Measurements from ENCODE around the gene PRDM16.

PRDM16 gene

GRCh38 chr1:3068564-3069431 is at the start of gene PRDM16:
PRDM16 (plus strand) TSS chr1:3069203; CDS start chr1:3069260, 57 bp downstream.
- Histone ChIP-seq H3K4me3 (peak within 1 kb of the TSS; percentile 77), H3K4me2 (peak within 1 kb of the TSS; percentile 97), H3K27me3 (peaks cover 99% of the 10 kb centered on the region), H4K20me1 (peaks cover 79% of the 10 kb centered on the region), H3K36me3 (no peaks in the 10 kb centered on the region), H3K9me3 (no peaks in the 10 kb centered on the region), H3K9ac (peak within 1 kb of the TSS; percentile 38; the same call in 1 of the 2 replicates), H3K4me1 (peaks cover 6% of the 10 kb centered on the region), H3K27ac (no peak within 1 kb of the TSS)
- TF ChIP-seq Cebpa-rat (IDR thresholded peaks at IDR 0.05), result no peak

GRCh38 chr1:3019516-3020051 is 49.4 kb upstream of the PRDM16 start:
- peaks cover 8% of the 10 kb centered on the region; the same call in 1 of the 2 replicates for H4K20me1 ChIP-seq
- no peak overlapping the region for H3K4me3 ChIP-seq
- no peak for TF ChIP-seq Cebpa-rat (IDR thresholded peaks at IDR 0.05)
- no peak overlapping the region for H3K9ac ChIP-seq
- H3K4me2 ChIP-seq, result no peak overlapping the region
- H3K27ac ChIP-seq, result no peak overlapping the region
- peaks cover 22% of the 10 kb centered on the region for H3K27me3 ChIP-seq
- no peaks in the 10 kb centered on the region for H3K4me1 ChIP-seq
- H3K36me3 ChIP-seq, result no peaks in the 10 kb centered on the region
- H3K9me3 ChIP-seq, result no peaks in the 10 kb centered on the region

- Histone ChIP-seq H3K4me2 (no peak overlapping the region), H3K27me3 (peaks cover 15% of the 10 kb centered on the region), H3K9me3 (no peaks in the 10 kb centered on the region), H3K4me1 (no peaks in the 10 kb centered on the region), H3K4me3 (no peak overlapping the region), H3K36me3 (no peaks in the 10 kb centered on the region), H3K9ac (no peak overlapping the region), H4K20me1 (peaks cover 1% of the 10 kb centered on the region; the same call in 1 of the 2 replicates), H3K27ac (no peak overlapping the region)
- no peak for TF ChIP-seq Cebpa-rat (IDR thresholded peaks at IDR 0.05)
Measured at GRCh38 chr1:3020263-3020909, 48.6 kb upstream of the PRDM16 start.

GRCh38 chr1:3021233-3021671 is 47.8 kb upstream of the PRDM16 start, which contains the start of gene ACTRT2:
ACTRT2 (plus strand) TSS chr1:3021467; CDS start chr1:3021687, 220 bp downstream.
- TF ChIP-seq Cebpa-rat (IDR thresholded peaks at IDR 0.05), result no peak
- Histone ChIP-seq H3K4me1 (no peaks in the 10 kb centered on the region), H3K4me2 (no peak within 1 kb of the TSS), H4K20me1 (no peaks in the 10 kb centered on the region; the same call in 1 of the 2 replicates), H3K4me3 (no peak within 1 kb of the TSS), H3K36me3 (no peaks in the 10 kb centered on the region), H3K9me3 (no peaks in the 10 kb centered on the region), H3K9ac (no peak within 1 kb of the TSS), H3K27me3 (0 out of 2 replicates have a peak, but pooled peaks cover 13% of the 10 kb centered on the region), H3K27ac (no peak within 1 kb of the TSS)

- no peaks in the 10 kb centered on the region for H3K9me3 ChIP-seq
- peaks cover 17% of the 10 kb centered on the region for H3K27me3 ChIP-seq
- H3K4me3 ChIP-seq, result no peak overlapping the region
Measured at GRCh38 chr1:3021801-3022401, 47.1 kb upstream of the PRDM16 start.

GRCh38 chr1:3022511-3022973 is 46.5 kb upstream of the PRDM16 start:
- Histone ChIP-seq H3K27ac (no peak overlapping the region), H4K20me1 (no peaks in the 10 kb centered on the region; the same call in 1 of the 2 replicates), H3K36me3 (no peaks in the 10 kb centered on the region), H3K9me3 (no peaks in the 10 kb centered on the region), H3K27me3 (peaks cover 17% of the 10 kb centered on the region), H3K4me2 (no peak overlapping the region), H3K4me3 (no peak overlapping the region), H3K4me1 (no peaks in the 10 kb centered on the region), H3K9ac (no peak overlapping the region)
- no peak for TF ChIP-seq Cebpa-rat (IDR thresholded peaks at IDR 0.05)

More at GRCh38 chr1:3021801-3022401, 47.1 kb upstream of the PRDM16 start:
- Histone ChIP-seq H4K20me1 (no peaks in the 10 kb centered on the region; the same call in 1 of the 2 replicates), H3K36me3 (no peaks in the 10 kb centered on the region), H3K4me1 (no peaks in the 10 kb centered on the region), H3K9ac (no peak overlapping the region), H3K4me2 (no peak overlapping the region), H3K27ac (no peak overlapping the region)
- TF ChIP-seq Cebpa-rat (IDR thresholded peaks at IDR 0.05), result no peak

- H3K4me3 ChIP-seq, result no peak overlapping the region
- H3K27ac ChIP-seq, result no peak overlapping the region
- peaks cover 2% of the 10 kb centered on the region; the same call in 1 of the 2 replicates for H4K20me1 ChIP-seq
- no peak overlapping the region for H3K9ac ChIP-seq
- H3K27me3 ChIP-seq, result peaks cover 17% of the 10 kb centered on the region
- H3K4me1 ChIP-seq, result no peaks in the 10 kb centered on the region
- TF ChIP-seq Cebpa-rat (IDR thresholded peaks at IDR 0.05), result no peak
- H3K36me3 ChIP-seq, result no peaks in the 10 kb centered on the region
- H3K9me3 ChIP-seq, result no peaks in the 10 kb centered on the region
- H3K4me2 ChIP-seq, result no peak overlapping the region
Measured at GRCh38 chr1:3022976-3023375, 46.0 kb upstream of the PRDM16 start.

GRCh38 chr1:3024019-3024418 is 45.0 kb upstream of the PRDM16 start:
- peaks cover 8% of the 10 kb centered on the region for H3K4me1 ChIP-seq
- no peaks in the 10 kb centered on the region for H3K9me3 ChIP-seq
- no peak overlapping the region for H3K4me2 ChIP-seq
- no peak overlapping the region for H3K27ac ChIP-seq
- peaks cover 13% of the 10 kb centered on the region; the same call in 1 of the 2 replicates for H4K20me1 ChIP-seq
- no peak overlapping the region for H3K4me3 ChIP-seq
- no peaks in the 10 kb centered on the region for H3K36me3 ChIP-seq
- peaks cover 28% of the 10 kb centered on the region for H3K27me3 ChIP-seq
- TF ChIP-seq Cebpa-rat (IDR thresholded peaks at IDR 0.05), result no peak
- H3K9ac ChIP-seq, result no peak overlapping the region

- H3K9me3 ChIP-seq, result no peaks in the 10 kb centered on the region
- no peaks in the 10 kb centered on the region for H3K36me3 ChIP-seq
- peaks cover 33% of the 10 kb centered on the region for H3K27me3 ChIP-seq
- no peak overlapping the region for H3K4me3 ChIP-seq
- H3K4me1 ChIP-seq, result peaks cover 13% of the 10 kb centered on the region
- peaks cover 18% of the 10 kb centered on the region; the same call in 1 of the 2 replicates for H4K20me1 ChIP-seq
- no peak overlapping the region for H3K27ac ChIP-seq
- H3K4me2 ChIP-seq, result no peak overlapping the region
- no peak for TF ChIP-seq Cebpa-rat (IDR thresholded peaks at IDR 0.05)
- no peak overlapping the region for H3K9ac ChIP-seq
Measured at GRCh38 chr1:3024588-3024987, 44.4 kb upstream of the PRDM16 start.

Data from BLaER1 (cell line).